B cell (primary cell): ENCODE results near the gene EYA4.

Source experiments
- EZH2 ChIP-seq: IDR thresholded peaks from 2 replicates; pipeline ENCODE4 v1.6.1; 2012; ENCODE audit warnings: borderline replicate concordance, low read depth, mild to moderate bottlenecking, moderate library complexity, low read length; ENCODE audit not compliant: insufficient read depth, poor library complexity, severe bottlenecking
- TF ChIP-seq, protein P1 (sequence below): fragments of 200-600 bp; IDR thresholded peaks from one replicate; pipeline ENCODE4 v1.8.0; 2022; ENCODE audit warnings: antibody characterized with exemption, mild to moderate bottlenecking

DNA sequence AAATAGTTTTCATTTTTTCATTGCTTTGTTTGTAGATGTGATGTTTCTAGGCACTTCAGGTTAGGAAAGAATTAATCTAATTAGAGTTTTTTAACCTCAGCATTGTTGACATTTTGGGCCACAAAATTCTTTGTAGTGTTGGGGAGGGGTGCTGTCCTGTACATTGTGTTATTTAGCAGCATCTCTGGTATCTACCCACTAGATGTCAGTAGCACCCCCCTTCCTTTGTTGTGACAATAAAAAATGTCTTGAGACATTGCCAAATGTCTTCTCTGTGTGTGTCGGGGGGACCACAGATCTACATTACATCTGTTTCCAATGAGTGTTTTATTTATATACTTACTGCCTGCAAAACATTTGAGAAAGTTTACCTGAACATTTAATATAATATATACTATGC is 45.6 kb downstream of the EYA4 start:
- TF ChIP-seq, protein P1, sequence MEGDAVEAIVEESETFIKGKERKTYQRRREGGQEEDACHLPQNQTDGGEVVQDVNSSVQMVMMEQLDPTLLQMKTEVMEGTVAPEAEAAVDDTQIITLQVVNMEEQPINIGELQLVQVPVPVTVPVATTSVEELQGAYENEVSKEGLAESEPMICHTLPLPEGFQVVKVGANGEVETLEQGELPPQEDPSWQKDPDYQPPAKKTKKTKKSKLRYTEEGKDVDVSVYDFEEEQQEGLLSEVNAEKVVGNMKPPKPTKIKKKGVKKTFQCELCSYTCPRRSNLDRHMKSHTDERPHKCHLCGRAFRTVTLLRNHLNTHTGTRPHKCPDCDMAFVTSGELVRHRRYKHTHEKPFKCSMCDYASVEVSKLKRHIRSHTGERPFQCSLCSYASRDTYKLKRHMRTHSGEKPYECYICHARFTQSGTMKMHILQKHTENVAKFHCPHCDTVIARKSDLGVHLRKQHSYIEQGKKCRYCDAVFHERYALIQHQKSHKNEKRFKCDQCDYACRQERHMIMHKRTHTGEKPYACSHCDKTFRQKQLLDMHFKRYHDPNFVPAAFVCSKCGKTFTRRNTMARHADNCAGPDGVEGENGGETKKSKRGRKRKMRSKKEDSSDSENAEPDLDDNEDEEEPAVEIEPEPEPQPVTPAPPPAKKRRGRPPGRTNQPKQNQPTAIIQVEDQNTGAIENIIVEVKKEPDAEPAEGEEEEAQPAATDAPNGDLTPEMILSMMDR, result no peak
- no peak for TF ChIP-seq EZH2
